Measurements from ENCODE around the gene CANT1. TPM values are rescaled to one million over a fixed set of nuclear protein-coding genes. Genes with fewer than 3 reads are reported as not detected.
A peak's percentile ranks its signal among the peaks of the same experiment; 100 is the strongest.

The CANT1 gene
- total and polyA plus RNA-seq, 2 of the 13 experiments (the other 11 are each of a cell fraction or from before 2014, with no cell fraction given): 34.1 to 42.1 TPM

- TF ChIP-seq ARID5B (CRISPR knock-in tag; IDR thresholded peaks at IDR 0.05) (no peak), ZFP91 (CRISPR knock-in tag; IDR thresholded peaks at IDR 0.05; ENCODE audit: borderline replicate concordance) (peak; percentile 31; the same call in 1 of the 2 replicates), MYC (CRISPR knock-in tag; IDR thresholded peaks at IDR 0.05; ENCODE audit: borderline replicate concordance) (no peak), ZNF510 (CRISPR knock-in tag; IDR thresholded peaks at IDR 0.05; ENCODE audit: low read depth) (no peak), ZBTB3 (CRISPR knock-in tag; IDR thresholded peaks at IDR 0.05; ENCODE audit: borderline replicate concordance, low read depth) (no peak), PLSCR1 (CRISPR knock-in tag; IDR thresholded peaks at IDR 0.05; ENCODE audit: borderline replicate concordance) (no peak), ZNF704 (CRISPR knock-in tag; IDR thresholded peaks at IDR 0.05; ENCODE audit: borderline replicate concordance) (no peak), ZNF383 (CRISPR knock-in tag; IDR thresholded peaks at IDR 0.05; ENCODE audit: borderline replicate concordance) (no peak), ZNF672 (CRISPR knock-in tag; IDR thresholded peaks at IDR 0.05) (no peak), ELF1 (CRISPR knock-in tag; IDR thresholded peaks at IDR 0.05) (no peak), GPBP1L1 (CRISPR knock-in tag; IDR thresholded peaks at IDR 0.05) (no peak), ZNF337 (CRISPR knock-in tag; IDR thresholded peaks at IDR 0.05; ENCODE audit: borderline replicate concordance, low read depth) (no peak), YEATS4 (CRISPR knock-in tag; IDR thresholded peaks at IDR 0.05; ENCODE audit: borderline replicate concordance) (no peak), THRA (CRISPR knock-in tag; IDR thresholded peaks at IDR 0.05; ENCODE audit: borderline replicate concordance) (no peak)
Observed at GRCh38 chr17:79019632-79020584, 10.3 kb upstream of the CANT1 start (continued).
